ENCODE measurements around the gene SLC30A1.

Gene SLC30A1

DNA sequence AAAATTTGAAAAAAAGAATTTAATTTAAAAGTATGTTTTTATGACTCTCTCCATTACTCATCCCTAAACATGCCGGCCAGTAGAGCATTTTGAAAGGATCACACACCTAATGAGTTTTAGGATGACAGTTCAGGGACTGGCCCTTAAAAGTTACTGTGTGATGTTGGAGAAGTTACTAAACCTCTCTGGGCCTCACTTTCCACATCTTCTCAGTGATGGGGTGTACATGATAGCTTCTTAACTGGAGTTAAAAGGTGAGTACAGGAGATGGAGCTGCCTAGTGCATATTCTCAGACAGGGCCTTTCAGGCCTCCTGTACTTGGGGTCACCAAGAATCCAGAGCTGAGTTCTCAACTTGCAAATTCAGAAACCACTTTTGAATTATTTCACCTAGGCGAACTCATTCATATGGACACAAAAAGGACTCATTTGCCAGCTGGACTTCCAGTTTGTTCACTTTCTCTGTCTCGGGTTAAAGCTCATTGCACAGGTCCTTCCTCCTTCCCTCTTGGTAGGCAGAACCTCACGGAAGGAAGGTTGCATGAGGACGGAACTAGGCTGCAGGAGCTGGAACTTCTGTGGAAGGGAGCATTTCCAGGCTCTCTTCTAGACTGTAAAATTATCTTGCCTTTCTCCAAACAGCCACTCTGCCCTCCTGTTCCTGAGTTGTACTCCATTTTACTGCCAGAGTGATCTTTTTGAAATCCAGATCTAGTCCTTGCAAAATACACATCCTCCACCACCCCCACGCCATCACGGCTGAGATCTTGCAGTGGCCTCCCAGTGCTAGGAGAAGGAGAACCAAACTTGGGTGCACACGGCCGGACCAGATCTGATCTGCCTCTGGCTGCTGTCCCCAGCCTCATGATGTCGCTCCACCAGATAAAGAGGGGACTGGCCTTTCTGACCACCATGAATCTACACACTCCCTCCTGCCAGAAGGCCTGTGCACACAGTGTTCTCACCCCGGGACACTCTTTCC lies 4.3 kb upstream of the SLC30A1 start:
- no peak for DNase-seq (ENCODE audit: low read depth in 2 of 2)

DNA sequence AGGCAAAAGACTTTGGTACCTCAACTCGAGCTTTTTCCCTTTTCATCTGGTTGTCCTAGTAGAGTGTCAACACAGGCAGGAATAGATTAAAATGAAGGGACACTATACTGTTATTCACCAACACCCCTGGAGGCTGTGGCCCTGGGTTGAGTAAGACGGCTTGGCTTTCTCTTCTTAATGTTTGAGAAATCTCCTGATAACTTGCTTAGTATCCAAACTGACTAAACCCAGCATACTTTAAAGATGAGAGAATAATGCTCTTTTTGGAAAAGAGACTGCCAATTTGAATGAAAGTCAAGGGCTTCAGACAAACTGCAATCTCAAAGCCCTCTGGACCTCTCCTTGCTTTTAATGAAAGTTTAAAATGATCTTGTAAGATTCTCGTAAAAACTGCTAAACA lies 2.6 kb upstream of the SLC30A1 start:
- no peak overlapping the region for H3K4me3 ChIP-seq (replicated peaks in 1 of 2; ENCODE audit: low read depth in 2 of 2, low read length in 2 of 2)
- TF ChIP-seq, protein P1, sequence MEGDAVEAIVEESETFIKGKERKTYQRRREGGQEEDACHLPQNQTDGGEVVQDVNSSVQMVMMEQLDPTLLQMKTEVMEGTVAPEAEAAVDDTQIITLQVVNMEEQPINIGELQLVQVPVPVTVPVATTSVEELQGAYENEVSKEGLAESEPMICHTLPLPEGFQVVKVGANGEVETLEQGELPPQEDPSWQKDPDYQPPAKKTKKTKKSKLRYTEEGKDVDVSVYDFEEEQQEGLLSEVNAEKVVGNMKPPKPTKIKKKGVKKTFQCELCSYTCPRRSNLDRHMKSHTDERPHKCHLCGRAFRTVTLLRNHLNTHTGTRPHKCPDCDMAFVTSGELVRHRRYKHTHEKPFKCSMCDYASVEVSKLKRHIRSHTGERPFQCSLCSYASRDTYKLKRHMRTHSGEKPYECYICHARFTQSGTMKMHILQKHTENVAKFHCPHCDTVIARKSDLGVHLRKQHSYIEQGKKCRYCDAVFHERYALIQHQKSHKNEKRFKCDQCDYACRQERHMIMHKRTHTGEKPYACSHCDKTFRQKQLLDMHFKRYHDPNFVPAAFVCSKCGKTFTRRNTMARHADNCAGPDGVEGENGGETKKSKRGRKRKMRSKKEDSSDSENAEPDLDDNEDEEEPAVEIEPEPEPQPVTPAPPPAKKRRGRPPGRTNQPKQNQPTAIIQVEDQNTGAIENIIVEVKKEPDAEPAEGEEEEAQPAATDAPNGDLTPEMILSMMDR (IDR thresholded peaks at IDR 0.05; ENCODE audit: low read depth, low read length): no peak
- peak; percentile 74 for DNase-seq (ENCODE audit: low read depth in 2 of 2)

More for the DNA sequence above, 4.3 kb upstream of the SLC30A1 start:
- H3K4me3 ChIP-seq (replicated peaks in 1 of 2; ENCODE audit: low read depth in 2 of 2, low read length in 2 of 2): no peak overlapping the region
- TF ChIP-seq, protein P1 (IDR thresholded peaks at IDR 0.05; ENCODE audit: low read depth, low read length): no peak

DNA sequence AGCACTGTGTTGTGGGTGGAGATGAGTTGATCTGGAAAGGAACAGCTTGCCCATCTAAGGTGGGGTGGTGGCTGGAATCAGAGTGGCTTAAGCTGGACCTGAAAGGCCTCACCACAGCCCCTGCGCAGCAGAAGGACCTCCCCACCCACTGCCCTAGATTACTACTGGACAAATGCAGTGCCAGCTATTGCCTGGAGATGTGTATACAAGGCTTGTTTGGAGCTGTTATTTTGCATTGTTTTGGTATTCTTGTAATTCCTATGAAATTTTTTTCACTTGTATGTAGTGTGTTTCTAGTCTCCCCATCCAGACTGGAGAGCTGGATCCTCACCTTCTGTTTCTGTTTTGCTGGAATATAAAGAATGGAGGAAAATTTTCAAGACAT lies 1.3 kb upstream of the SLC30A1 start:
- TF ChIP-seq, protein P1 (IDR thresholded peaks at IDR 0.05; ENCODE audit: low read depth, low read length): no peak
- no peak overlapping the region for H3K4me3 ChIP-seq (replicated peaks in 1 of 2; ENCODE audit: low read depth in 2 of 2, low read length in 2 of 2)
- peak in 1 of 2 donors; percentile 22 for DNase-seq (ENCODE audit: low read depth in 2 of 2)

DNA sequence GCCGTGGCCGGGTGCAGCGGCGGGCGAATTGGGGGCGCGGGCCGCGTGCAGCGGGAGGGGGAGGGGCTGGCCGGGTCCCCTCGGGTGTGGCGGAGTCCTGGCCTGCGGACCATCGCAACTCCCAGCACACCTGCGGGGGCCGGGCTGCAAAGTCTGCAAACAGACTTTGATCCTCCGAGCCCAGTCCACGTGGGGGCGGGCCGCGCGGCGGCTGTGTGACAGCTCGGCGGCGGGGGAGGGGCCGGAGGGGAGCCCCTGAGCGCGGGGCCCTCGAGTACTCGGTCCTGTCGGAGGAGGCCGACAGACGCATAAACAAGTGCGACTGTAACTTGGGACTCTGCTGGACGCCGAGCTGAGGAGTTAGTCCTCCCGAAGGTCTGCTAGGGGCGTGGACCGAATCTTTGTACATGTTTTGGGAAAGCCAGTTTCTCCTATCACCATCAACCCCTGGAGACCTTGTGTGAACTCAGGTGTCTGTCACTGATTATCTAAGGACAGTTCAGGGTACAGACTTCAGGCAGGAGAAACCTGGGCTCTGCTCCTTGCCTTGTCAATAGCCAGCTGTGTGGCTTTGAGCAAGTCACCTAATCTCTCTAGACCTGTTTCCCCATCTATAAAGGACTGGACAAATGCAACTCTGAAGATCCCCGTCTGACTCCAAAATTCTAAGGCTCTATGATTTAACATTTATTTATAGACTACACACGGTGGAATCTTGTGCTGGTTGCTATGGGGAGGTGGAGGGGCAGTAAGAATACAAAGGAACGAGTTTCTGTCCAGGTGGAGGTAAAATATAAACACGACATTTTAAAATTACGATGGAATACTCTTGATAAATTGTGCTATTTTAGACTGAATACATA lies 710 bp upstream of the SLC30A1 start:
- peak overlapping the region; percentile 44 to 60 for H3K4me3 ChIP-seq (replicated peaks in 1 of 2; ENCODE audit: low read depth in 2 of 2, low read length in 2 of 2)
- TF ChIP-seq, protein P1 (IDR thresholded peaks at IDR 0.05; ENCODE audit: low read depth, low read length): no peak
- peak in 1 of 2 donors; percentile 37 for DNase-seq (ENCODE audit: low read depth in 2 of 2)

DNA sequence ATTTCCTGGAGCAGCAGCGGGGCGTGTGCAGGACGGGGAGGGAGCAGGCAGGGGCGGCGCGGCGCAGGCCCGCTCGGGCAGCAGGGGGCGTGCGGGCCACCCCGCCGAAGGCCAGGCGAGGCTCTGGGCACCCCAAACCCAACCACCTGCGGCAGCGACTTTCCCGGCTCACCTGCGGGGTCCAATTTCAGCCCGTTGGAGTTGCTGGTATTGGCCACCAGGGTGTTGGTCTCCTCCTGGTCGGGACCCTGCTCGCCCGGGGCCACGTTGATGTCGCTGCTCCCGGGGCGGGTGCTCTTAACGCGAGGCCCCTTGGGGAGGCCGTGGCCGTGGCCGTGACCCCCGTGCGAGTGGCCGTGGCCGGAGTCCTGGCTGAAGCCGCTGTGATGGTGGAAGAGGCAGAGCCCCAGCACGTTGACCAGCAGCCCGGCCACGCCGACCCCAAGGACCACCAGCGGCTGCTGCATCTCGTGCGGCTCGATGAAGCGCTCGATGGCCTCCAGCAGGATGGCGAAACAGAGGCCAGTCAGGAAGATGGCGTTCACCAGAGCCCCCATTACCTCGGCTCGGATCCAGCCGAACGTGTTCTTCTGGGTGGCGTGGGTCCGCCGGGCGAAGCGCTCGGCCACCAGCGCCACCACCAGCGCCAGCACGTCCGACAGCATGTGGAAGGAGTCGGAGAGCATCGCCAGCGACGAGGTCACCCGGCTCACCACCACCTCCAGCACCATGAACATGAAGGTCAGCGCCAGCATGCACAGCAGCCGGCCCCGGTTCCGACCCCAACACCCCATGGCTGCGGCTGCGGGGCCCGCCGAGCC lies 932 bp downstream of the SLC30A1 start:
- peak overlapping the region; percentile 94 to 97 for H3K4me3 ChIP-seq (replicated peaks in 1 of 2; ENCODE audit: low read depth in 2 of 2, low read length in 2 of 2)
- TF ChIP-seq, protein P1 (IDR thresholded peaks at IDR 0.05; ENCODE audit: low read depth, low read length): peak; percentile 43
- DNase-seq (ENCODE audit: low read depth in 2 of 2): peak; percentile 66

DNA sequence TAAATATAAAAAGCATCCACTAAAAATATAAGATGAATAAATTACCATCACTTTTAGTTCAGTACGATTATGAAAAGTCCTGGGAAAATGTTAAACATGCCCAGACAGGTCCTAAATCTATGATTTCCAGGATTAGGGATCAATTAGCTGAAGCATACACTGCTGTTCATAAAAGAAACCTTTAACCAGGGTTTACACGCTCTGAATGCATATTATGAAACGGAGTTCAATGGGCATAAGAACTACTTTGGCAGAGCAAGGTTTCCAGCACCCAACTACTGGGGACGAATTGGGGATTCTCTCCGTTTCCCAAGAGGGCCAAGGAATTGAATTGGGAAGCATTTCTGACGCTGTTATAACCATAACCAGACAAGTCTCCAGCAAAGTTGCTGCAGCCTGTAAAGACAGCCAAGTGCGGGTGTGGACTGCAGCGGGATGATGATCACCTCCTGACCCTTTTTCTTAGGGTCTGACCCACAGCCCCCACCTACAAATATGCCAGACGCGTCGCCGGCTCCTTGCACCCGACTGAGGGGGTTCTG lies 1.6 kb downstream of the SLC30A1 start:
- H3K4me3 ChIP-seq (replicated peaks in 1 of 2; ENCODE audit: low read depth in 2 of 2, low read length in 2 of 2): peak overlapping the region; percentile 94 to 97
- TF ChIP-seq, protein P1 (IDR thresholded peaks at IDR 0.05; ENCODE audit: low read depth, low read length): no peak
- no peak for DNase-seq (ENCODE audit: low read depth in 2 of 2)
